HG02571 (cell line): Measurements from ENCODE around the gene KCNJ6.
"Not testable (repeated sequence)": the region's sequence is repeated elsewhere in the genome, so short reads cannot be mapped to it uniquely, and the experiment has no call there.

Source experiments
- ATAC-seq: cut with Tn5 transposase; IDR thresholded peaks from one replicate; pipeline ENCODE4 v1.9.1; 2021; ENCODE audit warnings: mild to moderate bottlenecking, moderate library complexity; ENCODE audit not compliant: unreplicated experiment

Gene KCNJ6

DNA sequence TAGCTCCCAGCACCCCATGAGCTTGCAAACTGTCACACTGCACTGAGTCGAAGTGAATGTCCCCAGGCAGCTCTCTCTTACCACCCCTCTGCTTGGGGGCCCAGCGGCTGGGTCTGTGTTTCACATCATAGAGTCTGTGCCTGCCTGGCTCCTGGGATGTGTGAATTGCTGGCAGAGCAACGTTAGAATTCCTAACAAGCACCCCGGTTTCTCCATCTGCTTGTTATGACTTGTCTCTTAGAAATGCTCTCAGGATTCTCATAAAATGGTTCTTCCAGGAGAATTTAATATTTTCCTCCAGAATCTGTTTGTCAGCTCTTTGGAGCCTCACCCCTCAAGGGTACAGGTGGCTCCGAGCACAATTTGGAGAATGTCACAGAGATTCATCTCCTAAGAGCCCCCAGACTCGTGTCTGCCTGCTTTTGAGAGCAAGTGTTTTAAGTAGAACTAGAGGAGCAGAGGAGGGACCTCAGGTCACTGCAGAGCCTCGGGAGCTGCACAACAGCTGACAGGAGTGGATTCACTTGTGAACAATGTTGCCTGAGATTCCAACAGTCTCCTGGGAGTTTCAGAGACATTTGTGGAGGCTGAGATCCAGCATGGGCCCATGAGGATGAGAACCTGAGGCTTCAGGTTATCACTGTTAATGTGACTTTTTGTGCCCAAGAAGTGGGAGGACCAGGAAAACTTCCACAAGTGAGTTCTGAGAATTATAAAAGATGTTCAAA, 131.5 kb downstream of the KCNJ6 start:
- ATAC-seq, result no peak

DNA sequence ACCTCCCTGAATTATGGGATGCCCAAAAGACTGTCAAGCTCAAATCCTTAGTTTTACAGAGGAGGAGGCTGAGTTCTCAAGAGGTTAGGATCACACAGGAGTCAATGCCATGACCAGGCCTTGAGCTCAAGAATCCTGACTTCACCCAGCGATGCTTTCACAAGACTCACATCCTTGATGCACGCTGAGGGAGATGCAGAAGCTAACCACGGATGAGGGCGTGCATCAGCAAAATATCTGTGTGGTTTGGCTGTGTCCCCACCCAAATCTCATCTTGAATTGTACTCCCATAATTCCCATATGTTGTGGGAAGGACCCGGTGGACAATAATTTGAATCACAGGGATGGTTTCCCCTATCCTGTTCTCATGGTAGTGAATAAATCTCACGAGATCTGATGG, 133.2 kb downstream of the KCNJ6 start:
- ATAC-seq, result no peak

DNA sequence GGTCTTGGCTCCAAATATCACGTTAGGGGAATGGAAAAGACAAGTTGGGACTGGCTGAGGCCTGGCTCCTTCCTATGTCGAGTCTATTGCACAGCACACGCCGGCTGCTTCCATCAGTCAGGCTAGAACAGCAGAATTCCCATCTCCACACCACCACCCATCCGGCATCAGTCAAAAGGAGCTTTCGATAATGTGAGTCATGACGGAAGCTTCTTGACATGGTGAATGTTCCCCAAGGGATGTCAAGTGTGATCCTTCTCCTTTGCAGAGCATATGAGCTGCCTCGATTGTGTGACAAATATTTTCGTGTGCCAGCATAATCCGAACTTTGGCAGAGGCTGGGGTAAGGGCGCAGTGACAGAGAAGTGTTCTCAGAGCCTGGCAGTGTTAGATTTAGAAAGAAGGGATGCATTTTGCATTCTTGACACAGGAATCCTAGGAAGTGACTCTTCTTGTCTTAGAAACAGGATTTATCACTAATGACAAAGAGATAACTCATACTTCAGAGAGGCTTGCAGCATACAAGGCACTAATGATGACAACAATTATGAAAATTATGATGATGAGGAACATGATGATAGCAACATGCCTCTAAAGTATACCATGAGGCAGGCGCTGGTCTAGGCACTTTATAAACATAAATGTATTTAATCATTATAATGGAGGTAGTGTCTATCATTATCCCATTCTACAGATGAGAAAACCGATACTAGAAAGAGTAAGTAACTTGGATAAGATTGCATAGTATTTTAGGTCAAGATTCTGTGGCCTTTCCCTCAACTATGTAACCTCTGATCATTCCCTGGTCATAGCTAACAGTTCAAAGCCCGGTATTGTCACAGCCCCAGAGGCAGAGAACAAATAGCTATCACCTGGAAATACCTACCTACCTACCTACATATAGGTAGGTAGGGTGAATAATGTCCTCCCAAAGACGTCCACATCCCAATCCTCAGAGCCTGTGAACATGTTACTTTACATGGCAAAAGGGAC, 135.0 kb downstream of the KCNJ6 start:
- ATAC-seq, result no peak

DNA sequence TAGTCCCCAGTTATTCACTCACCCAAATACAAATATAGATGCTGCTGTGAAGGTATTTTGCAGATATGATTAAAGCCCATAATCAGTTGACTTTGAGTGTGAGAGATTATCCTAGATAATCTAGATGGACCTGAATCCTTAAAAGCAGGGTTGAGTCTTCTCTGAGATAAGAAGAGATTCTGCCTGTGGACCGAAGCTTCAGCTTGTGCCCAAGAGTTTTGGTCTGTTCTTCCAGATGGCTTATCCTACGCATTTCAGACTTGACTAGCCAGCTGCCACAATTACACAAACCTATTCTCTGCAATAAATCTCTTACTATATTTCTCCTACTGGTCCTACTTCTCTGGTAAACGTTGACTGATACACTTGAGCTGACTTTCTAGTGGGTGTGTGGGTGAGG, 145.1 kb downstream of the KCNJ6 start:
- no peak for ATAC-seq

DNA sequence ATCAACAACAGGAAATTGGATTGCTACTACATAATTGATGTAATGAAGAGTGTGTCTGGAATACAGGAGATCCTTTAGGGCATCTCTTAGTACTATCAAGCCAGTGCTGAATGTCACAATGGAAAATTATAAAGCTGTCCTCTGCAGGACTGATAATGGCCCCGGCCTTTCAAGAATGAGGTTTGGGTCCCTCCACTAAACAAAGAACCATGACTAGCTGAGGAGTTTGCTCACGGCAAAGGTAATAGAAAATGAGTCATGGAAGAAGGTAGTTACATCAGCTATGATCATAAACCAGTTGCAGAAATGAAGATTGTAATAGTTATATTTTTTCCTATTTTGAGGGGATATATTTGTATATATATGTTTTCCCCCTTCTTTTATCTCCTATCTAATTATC, 145.8 kb downstream of the KCNJ6 start:
- ATAC-seq, result no peak

DNA sequence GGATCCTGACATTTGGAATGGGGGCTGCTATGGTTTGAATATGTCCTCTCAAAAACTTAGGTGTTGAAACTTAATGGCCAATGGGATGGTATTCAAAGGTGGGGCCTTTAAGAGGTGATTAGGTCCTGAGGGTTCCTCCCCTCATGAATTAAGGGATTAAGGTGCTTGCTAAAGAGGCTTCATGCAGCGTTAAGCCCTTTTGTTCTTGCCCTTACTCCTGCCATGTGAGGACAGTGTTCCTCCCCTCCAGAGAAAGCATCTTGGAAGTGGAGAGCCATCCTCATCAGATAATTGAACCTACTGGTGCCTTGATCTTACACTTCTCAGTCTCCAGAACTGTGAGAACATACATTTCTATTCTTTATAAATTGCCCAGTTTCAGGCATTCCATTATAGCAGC, 146.6 kb downstream of the KCNJ6 start:
- no peak for ATAC-seq

DNA sequence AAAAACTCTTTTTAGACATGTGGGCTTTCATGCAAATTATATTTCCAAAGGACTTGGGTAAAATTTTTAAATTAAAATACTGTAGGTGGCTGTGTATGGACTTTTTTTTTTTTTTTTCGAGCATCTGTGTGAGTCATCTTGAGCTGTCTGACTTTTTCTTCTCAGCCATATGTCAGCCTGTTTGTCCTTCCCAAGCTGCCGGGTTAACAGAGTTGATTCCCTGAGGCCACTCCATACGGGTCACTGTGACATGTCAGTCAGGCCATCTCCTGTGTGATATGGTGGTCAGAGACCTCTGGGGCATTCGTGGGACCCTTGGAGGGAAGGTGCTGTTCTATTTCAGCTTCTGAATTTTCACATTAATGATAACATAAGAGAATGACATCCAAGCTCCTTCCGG, 148.3 kb downstream of the KCNJ6 start:
- ATAC-seq, result no peak

DNA sequence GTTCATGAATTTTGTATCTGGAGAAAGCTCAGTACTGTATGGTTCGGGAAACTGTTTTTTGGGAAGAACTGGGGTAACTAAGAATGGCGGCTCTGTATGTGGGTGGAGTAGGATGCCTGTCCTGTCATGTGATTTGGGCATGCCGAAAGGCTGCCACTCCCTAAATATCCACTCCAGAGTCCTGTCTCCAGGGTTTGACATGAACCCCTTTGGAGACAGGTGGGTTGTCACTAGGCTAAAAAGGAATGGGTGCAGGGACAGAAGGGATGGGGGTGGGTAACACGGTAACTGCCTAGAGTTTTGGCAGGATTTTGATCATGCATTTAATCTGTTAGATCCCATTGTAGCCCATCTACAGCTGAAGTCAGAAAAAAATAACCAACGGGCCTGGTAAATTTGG, 150.1 kb downstream of the KCNJ6 start:
- no peak for ATAC-seq

DNA sequence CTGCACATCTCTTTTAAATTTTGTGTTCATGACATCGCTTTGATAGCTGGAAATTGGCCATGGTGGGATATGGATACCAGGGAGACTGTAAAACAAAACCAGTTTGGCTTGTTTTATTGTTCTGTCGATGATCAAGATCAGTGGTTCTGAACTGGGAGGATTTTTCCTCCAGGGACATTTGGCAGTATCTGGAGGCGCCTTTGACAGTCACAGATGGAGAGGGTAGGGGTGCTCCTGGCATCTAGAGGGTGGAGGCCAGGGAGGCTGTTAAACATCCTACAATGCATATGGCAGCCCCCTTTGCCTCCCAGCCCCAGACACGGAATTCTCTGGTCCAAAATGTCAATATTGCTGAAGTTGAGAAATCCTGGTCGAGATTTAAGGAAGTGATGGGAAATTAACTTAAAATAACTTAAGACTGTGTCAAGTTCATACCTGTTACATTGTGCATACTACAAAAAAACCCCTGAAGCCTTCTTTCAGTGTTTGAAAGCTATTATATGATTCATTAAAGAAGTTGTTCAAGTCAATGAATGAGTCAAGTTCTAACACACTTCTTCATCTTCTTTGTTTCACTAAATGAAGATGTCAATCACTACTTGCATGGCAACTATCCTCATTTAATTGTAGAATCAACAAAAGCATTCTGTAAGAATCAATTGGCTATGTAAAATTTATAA, 150.9 kb downstream of the KCNJ6 start:
- no peak for ATAC-seq

DNA sequence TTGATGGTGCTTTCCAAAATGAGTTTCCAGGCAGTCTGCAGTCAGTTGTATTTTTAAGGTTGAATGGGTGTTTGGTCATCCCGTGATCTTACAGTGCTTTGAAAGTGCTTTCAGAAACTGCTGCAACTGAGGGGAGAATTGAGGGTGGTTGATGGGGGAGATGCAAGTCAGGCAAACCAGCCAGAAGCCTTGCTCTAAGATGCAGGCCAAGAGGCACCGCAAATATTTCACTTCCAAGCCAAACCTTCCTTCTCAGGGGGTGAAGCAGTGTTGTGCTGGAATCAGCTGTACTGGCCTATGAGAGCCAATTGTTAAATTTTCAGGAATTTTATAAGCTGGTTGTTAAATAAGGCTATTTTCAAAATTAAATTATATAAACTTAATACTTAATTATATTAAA, 151.6 kb downstream of the KCNJ6 start:
- ATAC-seq, result no peak

DNA sequence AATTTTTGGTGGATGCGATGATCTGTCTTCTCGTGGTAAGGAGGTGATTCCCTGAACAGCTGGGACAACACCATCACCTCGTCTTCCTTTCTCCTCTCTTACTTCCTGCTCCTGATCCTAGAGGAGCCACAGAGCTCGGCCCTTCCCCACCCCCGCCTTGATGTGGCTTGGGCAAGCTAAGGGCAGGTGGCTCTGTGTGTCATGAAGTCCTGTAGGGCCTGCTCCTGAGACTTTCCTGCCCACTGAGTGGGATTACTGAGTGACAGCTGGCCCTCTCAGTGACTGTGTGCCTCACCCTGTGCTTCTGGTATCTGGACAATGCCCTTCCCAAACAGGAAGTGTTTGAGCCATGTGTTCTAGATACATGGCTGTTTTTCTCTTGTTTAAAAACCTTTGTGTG, 153.0 kb downstream of the KCNJ6 start:
- ATAC-seq, result no peak

DNA sequence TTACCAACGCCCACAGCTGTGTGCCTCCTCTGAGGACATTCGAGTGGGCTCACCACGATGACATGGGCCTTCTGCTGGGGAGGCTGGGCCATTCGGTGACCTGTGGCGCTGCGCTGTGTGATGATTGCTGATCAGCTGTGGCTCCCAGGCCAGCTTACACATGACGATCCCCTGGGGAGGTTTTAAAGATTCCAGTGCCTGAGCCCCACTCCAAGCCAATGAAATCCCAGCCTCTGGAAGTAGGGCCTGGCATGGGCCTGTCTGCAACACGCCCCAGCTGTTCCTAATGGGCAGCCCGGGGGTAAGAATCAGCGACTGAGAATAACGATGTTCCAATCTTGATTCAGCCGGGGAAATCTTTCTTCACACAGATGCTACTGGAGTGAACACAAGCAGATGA, 153.7 kb downstream of the KCNJ6 start:
- ATAC-seq, result no peak

DNA sequence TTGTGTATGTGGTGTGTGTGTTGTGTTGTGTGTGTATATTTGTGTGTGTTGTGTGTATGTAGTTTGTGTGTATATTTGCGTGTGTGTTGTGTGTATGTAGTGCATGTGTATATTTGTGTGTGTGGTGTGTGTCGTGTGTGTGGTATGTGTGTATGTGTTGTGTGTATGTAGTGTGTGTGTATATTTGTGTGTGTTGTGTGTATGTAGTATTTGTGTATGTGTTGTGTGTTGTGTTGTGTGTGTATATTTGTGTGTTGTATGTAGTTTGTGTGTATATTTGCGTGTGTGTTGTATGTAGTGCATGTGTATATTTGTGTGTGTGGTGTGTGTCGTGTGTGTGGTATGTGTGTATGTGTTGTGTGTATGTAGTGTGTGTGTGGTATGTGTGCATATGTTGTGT, 154.9 kb downstream of the KCNJ6 start:
- not testable (repeated sequence) for ATAC-seq

DNA sequence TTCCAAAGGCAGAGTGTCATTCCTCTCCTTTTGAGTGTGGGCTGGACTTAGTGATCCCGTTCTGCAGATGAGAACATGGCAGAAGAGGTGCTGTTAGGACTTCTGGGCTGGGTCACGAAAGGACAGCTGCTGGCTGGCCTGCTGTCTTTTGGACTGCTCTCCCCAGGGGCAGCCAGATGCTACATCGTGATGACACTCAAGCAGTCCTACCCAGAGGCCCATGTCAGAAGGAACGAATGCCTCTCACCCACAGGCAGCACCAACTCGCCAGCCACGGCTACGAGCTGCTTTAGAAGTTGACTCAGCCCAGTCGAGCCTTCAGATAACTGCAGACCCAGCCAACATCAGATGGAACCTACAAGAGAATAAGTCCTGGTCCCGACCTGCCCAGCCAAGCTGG, 156.5 kb downstream of the KCNJ6 start:
- no peak for ATAC-seq

DNA sequence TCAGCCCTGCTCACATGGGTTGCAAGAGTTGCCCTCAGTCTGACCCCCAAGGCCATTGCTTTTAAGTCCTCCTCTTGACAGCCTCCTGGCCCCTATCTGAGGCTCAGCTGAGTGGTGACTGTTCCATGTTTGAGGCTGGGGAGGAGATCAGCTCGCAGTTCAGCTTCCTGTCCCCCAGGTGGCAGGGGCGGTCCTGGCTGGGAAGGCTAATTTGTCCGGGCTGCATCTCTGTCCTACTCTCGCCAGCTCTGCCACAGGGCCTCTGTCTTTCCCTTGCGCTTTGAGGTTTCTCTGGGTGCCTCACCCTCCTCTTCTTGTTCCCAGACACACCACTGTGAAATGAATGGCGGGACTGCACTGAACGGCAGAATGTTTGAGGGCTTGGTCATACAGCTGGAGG, 157.3 kb downstream of the KCNJ6 start:
- ATAC-seq, result no peak

DNA sequence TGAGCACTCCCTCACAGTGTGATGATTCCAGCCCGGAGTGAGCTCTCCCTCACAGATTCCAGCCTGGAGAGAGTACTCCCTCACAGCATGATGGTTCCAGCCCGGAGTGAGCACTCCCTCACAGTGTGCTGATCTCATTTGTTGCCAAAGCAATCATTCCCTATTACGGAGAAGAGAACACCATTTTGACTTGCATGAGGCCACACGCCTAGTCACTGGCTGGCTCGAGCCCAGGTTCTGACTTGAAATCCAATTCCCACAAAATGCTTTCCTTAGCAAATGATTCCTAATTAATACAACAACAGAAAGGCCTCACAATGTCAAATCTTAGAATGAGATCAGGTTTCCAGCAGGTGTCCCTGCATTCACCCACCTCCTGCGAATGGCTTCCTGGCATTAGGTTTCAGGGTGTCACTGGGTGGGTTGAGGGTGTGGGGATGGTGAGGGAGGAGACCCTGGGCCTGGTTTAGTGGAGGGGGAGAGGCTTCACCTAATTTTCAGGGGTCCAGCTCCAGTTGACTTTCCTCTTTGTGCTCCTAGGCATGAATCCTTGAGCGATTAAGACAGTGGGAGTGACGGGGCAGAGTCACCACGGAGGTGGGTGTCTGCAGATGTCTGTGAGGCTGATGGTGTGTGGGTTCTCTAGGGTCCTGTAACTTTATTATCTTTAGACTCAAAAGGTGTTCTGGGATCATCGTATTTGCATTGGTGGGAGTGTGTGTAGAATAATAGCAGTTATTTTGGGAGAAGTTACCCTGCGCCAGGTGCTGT, 158.5 kb downstream of the KCNJ6 start:
- ATAC-seq, result no peak

DNA sequence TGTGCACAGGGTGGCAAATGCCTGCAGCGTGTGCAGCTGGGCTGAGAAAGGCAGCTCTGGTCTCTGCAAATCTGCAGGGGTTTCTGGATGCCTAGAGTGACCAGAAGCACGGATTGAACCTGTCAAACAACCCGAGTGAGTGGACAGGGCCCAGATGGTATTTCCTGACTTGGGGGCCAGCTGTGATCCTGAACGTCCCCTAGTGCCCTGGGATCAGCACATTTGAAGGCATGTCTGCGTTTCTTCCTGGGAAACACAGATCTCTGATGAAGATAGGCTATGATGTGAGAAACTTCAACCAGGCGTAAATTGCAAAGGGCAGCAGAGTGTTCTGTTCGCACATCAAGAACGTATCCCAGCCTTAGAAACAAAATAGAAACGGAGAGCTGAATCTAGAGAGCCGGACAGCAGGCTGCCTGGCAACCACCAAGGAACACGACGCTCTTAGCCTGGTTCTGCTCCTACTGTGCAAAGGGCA, 163.1 kb downstream of the KCNJ6 start:
- ATAC-seq, result no peak

DNA sequence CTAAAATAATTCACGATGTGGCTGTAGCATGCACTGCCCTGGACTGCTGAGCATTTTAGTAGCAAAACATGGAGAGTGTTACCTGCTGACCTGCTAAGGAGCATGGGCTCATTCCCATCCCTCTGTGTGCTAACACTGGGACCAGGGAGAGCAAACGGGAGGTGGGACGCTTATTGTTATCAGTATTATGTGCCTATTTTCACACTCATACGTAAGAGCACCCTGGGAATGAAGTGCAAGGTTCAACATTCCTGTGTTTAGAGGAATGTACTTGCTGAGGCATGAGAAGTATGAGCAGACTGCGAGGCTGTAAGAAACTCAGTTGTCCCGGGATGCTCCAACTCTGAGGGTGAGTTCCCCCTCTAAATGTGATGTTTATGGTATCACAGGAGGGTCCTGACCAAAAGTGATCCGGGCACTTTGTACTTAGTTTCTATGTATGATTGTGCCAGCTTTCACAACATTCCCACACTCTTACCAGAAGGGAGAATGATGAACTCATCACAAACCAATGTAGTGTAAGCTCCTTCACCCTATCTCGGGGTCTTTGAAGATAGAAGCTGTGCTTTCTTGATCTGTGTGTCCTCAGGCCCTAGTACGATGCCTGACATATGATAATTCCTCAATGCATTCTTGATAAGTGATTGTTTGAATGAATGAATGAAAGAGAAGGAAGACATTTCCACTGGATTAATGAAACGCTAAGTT, 164.8 kb downstream of the KCNJ6 start:
- no peak for ATAC-seq

DNA sequence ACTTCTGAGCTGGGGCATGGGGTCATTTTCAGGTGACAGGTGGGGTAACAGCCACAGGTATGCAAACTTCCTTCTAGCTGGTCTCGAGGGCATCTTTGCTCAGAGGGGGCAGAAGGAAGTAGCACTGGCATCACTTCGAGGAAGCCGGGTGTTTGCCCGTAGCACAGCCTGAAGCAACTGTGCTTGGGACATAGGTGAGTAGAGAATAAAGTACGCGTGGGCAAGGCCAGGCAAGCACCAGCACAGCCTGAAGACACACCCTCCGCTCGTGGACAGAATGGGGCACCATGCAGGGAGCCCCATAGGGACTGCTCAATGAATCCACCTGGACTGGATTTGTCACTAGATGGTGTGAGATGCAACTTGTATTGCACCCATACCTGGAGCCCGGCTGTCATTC, 167.1 kb downstream of the KCNJ6 start:
- ATAC-seq, result no peak

DNA sequence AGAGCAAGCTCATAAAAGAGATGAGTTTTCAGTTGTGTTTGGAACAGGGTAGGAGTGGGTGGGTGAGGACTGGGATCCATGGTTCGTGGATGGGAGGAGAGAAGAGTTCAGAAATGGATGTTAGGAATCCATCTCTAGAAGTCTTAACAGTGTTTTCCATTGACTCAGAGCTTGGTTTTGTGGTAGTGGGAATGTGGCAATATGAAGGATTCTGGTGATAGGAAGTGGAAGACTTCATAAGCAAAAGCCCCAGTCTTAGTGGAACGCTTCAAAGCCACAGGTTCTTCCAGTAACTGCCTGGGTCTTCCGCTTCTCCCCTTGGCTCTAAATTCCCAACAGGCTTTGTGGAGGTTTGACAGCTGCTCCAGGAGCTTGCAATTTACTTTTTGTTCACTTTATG, 167.9 kb downstream of the KCNJ6 start:
- ATAC-seq, result no peak
